NCI-H226 (cell line): ENCODE data around the gene F12.

ENCODE experiments used
- DNase-seq: peaks from one replicate; pipeline ENCODE4 v3.0.0-alpha.2; 2015

F12 gene

DNA sequence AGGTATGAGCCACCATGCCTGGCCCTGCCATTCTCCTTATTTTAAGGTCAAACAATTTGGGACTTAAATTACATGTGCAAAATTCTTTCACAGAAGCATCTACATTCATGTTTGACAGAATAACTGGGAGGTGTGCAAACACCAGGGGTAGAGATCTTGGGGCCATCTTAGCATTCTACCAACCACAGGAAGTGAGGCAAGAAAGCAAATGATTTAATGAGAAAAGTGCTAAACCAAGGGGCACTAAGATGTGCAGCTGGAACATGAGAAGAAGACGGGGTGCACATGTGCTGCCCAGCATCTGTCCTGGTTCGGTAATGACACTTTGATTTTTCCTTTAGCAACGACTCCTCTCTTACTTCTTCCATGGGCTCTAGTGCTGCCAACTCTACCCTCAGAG is 1.2 kb upstream of the F12 start:
- no peak for DNase-seq

DNA sequence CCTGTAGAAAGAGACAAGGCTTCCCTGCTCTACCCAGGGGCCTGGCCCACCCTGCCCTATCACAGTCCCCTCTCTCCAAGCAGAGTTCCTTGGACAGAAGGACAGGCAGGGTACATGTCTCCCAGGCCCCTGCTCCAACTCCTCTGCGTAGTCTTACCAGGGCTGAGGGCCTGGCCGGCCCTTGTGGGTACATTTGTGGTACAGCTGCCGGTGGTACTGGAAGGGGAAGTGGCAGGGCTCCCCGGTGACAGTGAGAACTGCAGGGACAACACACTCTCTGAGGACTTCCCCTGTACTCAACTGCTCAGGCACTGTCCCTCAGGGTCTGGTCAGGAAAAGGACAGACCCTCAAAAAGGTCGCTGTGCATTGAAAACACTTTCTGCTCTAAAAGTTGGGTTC is 3.6 kb downstream of the F12 start:
- DNase-seq = no peak

DNA sequence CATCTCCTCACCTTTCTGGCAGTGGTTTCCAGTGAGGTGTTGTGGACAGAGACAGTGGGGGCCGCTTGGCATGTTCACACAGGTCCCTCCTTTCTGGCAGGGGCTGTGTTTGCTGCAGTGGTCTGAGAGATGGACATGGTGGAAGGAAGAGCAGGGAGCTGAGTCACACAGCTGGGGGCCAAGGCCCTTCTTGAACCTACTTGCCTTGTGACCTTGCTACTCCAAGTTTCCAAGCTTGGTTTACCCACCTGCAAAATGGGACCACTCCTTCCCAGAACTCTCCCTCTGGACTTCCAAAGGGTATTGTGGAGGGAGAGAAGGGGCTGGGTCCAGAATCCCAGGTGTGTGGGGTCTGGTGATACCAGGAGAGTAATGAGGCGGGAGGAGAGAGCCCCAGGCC is 4.1 kb downstream of the F12 start:
- DNase-seq = no peak

DNA sequence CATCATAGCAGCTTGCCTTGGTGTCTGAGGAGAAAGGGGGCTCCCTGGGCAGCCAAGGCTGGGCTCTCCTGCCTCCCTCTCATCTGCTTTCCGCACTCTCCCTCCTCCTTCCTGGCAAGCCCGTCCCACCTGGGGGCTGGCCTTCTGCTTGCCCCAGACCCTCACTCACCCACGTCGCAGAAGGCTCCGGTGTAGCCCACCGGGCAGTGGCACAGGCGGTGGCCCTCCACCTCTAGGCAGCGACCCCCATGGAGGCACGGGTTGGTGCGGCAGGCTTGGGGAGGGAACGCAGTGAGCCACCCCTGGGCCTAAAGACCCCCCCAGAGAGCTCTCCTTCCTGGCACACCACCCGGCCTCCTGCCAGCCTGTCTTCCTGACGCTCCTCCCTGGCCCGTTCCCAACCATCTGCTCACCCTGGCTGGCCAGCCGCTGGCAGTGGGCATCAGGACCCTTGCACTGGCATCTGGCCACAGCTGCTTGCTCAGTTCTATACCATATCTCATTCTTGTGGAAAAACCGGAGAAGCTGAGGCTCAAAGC is 4.7 kb downstream of the F12 start:
- no peak for DNase-seq

DNA sequence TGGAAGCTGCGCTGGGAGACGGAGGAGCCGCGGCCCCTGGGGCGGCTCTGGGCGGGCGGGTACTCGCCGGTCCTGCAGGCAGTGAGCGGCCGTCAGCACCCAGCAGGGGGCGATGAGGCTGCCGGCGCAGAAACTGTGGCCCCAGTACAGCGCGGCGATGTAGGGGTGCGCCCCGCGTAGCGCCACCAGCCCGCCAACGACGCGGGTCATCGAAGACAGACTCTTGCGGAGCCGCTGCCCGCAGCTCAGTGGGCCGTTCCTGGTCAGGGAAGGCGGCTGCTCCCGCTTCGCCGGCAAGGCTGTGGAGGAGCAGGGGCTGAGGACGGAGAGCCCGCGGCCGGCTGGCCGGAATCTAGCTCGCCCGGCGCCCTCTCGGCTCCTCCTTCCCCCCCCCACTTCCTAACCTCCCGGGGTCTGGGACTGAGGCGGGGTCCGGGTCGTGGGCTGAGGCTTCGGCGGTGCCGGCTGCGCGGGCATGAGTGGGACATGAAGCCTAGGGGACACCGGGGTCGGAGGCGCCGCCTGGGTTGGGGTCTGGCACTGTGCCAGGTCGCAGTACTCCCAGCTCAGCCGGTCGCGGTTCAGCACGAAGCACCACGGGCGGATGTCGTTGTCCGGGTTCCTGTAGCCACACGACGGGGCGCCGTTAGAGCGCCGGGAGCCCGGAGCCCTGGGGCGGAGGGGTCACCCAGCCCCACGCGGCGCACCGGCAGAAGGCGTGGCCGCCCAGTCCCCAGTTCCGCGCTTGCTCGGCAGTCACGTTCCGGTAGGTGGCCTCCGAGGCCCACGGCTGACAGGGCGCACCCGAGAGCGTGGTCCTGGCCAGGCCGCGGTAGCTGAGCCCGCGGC is 5.3 kb downstream of the F12 start:
- DNase-seq = peak; percentile 66

DNA sequence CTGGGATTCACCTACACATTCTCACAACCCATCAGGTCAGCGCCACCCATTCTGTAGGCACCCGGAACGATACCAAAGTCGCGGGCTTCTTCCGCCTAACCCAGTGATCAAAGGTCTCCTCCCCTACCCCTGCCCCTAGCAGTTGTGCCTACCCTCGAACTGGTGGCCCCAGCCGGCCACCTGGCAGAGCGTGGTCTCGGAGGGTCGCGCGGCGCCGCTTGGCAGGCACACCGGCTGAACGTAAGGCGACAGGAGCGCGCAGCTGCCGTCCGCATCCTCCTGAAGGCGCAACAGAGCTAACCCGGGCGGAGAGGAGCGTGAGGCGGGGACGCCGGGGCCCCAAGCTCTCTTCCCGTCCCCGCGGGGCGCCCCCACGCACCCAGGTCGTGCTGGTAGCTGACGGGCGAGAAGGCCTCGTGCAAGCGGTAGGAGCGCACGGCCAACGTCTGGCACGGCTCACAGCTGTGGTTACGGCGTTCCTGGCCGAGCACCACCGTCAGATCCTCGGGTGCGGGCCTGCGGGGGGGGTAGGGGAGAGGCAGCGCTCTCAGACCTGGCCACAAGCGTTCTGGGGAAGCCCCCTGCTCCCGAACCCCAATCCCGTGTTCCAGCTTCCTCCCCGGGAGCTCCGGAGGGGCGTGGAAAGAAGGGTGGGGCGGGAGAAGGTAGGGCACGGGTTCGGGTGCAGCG is 6.1 kb downstream of the F12 start:
- no peak for DNase-seq

DNA sequence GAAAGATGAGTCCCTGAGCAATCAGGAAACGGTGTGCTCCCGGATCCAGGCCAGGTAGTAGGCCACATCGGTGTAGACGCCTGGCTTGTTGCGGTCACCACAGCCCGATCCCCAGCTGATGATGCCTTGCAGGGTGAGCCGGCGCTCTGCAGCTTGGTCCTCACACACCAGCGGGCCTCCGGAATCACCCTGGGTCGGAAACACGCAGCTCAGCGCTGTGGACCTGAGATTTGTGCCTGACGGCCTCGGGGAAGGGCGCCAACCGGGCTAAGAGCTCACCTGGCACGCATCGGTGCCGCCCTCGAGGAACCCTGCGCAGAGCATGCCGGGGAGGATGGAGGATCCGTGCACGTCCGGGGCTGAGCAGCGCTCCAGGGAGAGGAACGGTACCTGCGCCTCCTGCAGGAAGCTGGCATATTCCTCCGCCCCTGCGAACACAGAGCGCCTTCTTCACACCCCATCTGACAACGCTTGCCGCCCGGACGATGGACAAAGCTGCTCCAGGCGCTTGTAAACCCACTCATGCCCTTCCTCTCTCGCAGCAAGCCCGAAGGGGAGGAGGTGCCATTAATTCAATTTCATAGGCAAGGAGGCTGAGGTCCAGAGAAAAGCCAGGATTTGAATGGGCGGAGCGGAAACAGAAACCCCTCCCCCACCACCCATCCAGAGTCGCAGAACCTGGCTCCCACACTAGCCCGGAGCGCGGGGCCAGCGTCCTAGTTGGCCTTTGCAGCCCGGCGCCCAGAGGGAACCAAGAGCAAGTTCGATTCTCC is 6.9 kb downstream of the F12 start:
- peak; percentile 81 for DNase-seq

DNA sequence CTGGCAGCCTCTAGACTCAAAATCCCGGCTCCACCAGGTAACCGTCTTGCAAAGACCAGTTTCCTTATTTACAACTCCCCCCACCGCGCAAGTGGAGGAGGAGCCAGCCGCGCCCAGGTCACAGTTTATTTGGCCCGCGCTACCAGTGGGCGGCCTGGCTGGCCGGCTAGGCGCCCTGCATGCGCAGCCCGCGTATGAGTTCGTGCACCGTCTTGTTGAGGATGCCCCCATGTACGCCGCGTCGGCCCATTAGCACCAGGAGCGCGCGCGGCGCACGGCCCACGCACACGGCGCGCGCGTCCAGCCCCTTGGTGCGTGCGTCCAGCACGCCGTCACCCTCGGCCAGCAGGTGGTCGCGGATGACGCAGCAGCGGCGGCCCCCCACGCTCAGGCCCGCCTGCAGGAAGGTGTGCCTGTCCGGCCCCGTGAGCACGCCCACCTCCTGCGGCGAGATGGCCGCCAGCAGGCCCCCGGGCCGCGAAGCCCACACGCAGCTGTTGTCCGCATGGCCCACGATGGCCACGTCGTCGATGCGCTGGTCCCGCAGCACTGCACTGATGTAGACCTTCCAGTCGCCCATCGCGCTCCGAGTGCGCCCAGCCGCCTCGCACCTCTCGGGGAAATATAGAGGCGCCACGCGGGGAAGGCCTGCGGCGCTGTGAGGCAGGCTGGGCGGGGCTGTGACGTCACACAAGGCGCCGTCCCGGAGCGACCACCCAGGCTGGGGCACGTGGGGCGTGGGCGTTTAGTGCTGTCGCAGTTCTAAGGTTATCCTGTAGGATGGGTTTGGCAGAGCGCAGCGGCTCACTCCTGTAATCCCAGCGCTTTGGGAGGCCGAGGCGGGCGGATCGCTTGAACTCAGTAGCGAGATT is 9.1 kb downstream of the F12 start, which contains the start of gene PFN3:
PFN3 (minus strand) TSS at position 665 of the 872 bp plus-strand sequence; CDS start at position 580, 85 bp downstream.
- DNase-seq = no peak

DNA sequence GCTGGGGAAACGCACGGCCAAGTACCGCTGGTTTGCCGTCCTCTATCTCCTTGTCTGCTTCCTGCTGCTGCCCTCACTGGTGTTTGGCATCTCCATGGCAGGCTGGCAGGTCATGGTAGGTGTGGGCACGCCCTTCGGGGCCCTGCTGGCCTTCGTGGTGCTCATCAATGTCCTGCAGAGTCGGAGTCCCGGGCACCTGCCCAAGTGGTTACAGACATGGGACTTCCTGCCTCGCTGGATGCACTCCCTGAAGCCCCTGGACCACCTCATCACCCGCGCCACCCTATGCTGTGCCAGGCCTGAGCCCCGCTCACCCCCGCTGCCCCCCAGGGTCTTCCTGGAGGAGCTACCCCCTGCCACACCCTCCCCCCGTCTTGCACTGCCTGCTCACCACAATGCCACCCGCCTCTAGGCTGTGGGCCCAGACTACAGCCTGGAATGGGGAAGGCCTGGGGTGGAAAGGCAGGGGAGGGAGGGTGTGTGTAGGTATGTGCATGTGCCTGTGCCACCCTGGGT is 11.4 kb downstream of the F12 start:
- no peak for DNase-seq

DNA sequence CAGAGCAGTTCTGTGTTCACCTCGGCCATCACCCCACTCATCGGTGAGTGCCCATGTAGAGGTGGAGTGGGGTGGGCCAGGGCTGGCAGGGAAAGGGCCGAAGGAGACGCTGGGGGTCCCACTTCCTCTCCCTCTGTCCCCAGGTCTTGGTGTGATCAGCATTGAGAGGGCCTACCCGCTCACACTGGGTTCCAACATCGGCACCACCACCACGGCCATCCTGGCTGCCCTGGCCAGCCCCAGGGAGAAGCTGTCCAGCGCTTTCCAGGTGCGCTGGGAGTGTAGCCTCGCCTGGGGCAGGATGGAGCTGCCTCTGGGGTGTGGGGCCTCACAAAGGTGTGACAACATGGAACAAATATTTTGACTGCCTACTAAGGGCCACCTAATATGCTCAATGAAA is 12.6 kb downstream of the F12 start:
- no peak for DNase-seq

DNA sequence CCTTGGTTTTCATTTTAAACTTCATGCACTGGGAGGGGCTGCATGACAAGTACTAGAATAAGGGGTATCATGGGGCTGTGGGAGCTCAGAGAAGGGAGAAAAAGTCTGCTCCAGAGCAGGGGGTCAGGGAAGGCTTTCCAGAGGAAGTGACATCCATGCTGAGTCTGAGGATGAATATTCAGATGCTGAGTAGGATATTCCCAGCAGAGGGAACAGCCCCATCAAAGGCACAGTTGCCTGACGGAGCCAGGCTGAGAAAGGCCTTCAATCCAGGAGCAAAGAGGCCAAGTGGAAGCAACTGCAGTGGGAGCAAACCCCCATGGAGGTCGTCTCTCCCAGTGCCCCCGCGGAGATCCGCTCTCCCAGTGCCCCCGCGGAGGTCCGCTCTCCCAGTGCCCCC is 13.3 kb downstream of the F12 start:
- DNase-seq = no peak

DNA sequence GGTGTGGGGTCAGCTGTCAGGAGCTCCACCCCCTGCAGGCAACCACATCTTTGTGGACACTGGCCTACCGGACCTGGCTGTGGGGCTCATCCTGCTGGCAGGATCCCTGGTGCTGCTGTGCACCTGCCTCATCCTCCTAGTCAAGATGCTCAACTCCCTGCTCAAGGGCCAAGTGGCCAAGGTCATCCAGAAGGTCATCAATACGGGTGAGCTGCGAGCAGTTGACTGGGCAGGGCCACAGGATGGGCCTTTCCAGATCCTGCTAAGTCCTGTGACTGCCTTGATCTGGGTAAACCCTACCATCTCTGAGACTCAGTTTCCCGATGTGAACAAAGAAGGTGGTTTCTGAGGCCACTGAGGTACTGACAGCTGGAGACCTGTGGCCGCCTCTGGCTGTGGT is 15.4 kb downstream of the F12 start:
- DNase-seq = no peak

DNA sequence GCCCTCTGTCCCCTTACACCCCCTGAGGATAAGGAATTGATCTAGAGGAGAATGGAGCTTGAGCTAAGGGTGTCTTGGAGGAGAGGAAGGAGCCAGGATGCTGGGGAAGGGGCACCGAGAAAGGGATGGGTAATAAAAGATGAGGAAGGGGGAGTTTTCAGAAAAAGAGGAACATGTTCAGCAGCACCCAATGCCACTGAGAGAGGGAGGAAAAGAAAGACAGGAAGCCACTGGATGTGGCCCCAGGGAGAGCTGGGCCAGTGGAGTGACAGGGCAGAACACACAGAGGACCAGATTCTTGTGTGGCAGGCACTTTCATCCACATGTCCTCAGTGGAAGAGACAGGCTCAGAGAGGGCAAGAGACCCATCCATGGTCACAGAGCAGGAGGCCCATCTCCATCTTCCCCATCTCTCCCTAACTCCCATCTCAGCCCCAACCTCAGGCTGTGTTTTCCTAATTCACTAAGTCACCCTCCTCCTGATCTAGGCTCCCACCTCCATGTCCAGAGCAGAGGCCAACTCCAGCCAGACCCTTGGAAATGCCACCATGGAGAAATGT is 16.1 kb downstream of the F12 start:
- no peak for DNase-seq

DNA sequence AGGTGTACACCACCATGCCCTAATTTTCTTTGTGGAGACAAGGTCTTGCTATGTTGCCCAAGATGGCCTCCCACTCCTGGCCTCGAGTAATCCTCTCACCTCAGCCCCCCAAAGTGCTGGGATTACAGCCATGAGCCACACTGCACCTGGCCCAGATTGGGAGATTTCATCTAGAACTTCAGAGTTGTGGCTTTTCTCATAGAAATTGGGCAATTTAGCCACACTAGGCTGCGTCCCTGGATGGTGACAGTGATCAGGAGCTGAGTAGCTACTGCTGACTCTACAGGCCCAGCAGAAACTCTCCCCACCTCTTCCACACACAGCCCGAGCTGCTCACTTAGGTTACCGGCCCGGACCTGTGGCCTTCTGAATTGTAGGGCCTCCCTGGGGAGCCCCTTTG is 16.6 kb downstream of the F12 start:
- DNase-seq = no peak

DNA sequence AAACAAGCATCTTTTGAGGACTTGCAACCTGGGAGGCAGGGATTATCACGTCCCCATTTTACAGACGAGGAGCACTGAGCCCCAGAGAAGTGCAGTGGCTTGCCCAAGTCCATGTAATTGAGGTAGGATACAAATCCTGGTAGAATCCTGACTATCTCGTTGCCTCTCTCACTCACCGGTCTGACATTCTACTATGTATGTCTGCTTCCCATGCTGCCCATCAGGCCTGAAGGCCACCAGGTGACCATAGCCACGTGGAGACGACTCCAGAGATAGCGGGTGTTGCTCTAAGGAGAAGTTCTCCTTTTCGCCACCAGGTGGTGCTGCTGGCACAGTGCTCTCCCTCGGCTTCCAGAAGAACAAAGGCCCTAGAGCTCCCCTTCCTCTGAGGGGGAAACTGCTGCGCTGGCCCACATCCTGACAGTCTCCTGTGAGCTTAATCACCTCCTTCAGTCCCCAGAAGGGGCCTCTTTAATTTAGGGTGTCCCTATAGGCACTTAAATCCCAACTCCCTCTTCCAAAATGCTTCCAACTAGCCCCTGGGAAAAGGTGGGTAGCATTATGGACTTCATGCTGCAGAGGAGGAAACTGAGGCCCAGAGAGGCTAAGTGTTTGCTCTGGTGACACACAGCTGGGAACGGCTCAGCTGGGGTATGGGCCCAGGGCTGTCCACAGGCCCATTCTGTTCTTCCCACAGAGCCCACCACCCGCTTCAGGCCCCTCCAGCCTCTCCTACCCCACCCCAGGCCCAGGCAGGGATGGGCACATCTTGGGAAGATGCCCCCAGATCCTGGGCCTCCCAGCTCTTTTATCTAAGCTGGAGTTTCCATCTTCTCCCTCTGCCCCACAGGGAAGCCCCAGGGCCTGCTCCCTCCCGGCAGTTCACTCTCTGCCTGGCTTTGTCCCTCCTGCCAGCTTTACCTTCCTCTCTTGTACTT is 18.7 kb downstream of the F12 start:
- peak; percentile 58 for DNase-seq

DNA sequence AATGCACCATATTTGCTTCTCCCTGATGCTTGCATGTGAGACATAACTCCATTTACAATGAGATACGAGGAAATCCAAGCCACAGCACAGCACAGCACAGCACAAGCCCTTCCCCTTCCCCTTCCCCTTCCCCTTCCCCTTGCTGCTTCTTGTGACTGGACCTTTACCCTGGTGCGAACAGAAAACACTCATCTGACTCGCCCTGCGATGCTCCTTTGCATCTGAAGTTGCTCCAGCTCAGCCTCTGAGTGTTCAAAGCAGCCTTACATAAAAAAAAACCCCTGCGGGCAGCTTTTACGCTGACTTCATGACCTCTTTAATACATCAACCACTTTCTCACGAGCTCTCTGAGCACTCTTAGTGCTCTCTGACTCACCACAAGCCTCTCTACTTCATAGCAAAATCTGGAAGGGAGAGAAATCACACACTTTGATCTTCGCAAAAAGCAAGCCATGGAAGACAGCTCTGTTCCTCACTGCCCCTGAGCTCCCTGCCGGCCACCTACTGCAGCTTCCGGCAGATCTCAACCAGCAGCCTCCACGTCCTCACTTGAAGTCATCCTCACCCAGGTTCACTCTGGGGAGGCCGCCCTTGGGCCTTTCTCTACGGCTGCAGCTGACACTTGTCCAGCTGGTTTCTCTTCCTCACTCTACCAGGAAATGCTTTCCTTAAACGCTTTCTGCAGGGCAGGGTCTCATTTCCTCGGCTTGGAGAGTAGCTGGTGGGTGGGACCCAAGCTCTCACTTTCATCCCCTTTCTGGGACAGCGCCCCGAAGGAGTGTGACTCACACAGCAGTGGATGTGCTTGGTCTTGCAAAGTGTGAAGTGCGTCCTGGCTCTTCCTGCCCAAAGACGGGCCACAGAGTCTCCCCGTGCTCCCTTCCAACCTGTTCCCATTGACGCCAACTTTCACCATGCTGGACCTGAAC is 19.9 kb downstream of the F12 start:
- peak; percentile 86 for DNase-seq

DNA sequence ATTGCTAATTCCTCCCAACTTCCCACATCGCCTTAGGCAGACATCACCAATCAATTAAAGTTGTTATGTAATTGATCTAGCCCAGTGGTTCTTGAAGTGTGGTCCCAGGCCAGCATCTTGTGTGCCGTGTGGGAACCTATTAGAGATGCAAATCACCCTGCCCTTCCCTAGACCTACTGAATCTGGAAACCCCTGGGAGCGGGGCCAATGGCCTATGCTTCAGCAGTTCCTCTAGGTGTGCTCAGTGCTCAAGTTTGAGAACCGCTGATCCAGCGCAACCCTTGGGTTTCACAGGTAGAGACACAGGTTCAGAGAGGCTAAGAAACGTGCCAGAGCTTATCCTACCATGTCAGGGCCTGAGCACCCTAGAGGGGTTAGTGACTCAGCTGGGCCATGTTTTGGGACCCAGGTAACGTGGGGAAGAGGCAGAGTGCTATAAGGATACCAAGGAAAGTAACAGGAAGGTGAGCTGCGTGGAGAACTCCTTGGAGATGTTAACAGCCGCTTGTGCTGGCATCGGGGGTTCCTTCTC is 20.8 kb downstream of the F12 start:
- no peak for DNase-seq

DNA sequence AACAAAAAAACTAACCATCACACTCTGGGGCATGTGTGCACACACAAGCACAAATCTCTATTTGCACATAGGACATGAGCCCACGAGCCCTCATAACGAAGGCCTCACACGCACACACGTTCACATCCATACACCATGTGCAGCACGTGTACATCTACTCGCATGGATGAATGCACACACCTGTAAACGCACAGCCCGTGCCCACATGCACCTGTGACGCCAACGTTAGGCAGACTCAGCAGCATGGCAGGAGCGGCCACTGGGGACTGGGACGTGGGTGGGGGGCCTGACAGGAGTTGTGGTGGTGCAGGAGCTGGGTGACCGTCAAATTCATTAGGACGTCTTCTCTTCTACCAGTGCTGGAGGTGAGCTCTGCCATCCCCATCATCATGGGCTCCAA is 22.0 kb downstream of the F12 start:
- no peak for DNase-seq

DNA sequence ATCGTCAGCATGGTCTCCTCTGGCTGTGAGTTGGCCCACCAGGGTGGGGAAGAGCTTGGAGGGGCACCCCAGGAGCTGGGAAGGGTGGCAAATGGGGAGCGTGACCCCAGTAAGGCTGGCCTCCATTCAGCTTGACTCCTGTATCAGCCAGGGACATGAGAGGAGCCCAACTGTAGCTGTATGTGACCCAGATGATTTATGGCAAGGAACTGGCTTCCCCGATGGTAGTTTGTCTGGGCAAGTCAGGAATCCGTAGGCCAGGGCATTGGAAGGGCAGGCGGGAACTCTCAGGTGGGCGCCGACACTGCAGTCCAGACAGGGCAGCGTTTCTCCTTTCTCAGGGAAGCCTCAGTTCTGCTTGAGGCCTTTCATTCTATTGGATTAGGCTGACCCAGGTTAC is 22.8 kb downstream of the F12 start:
- no peak for DNase-seq
